Neural progenitor cell (in vitro differentiated cells): ENCODE results near the gene CLIP4.

Source experiments
- EZH2 ChIP-seq: fragments of 200-600 bp; sonication (generic); IDR thresholded peaks from 2 replicates; pipeline ENCODE4 v1.6.1; 2017; ENCODE audit warnings: antibody characterized with exemption, mild to moderate bottlenecking, moderate library complexity
- EZH2phosphoT487 ChIP-seq: fragments of 200-600 bp; sonication (generic); IDR thresholded peaks from 2 replicates; pipeline ENCODE4 v1.6.1; 2017; ENCODE audit warnings: antibody characterized with exemption
- TF ChIP-seq, protein P1 (sequence below): fragments of 200-600 bp; sonication (generic); IDR thresholded peaks from 2 replicates; pipeline ENCODE4 v1.5.1; 2017; ENCODE audit warnings: antibody characterized with exemption, mild to moderate bottlenecking

GRCh38 chr2:29162204-29162928 is 47.2 kb downstream of the CLIP4 start:
- TF ChIP-seq, protein P1, sequence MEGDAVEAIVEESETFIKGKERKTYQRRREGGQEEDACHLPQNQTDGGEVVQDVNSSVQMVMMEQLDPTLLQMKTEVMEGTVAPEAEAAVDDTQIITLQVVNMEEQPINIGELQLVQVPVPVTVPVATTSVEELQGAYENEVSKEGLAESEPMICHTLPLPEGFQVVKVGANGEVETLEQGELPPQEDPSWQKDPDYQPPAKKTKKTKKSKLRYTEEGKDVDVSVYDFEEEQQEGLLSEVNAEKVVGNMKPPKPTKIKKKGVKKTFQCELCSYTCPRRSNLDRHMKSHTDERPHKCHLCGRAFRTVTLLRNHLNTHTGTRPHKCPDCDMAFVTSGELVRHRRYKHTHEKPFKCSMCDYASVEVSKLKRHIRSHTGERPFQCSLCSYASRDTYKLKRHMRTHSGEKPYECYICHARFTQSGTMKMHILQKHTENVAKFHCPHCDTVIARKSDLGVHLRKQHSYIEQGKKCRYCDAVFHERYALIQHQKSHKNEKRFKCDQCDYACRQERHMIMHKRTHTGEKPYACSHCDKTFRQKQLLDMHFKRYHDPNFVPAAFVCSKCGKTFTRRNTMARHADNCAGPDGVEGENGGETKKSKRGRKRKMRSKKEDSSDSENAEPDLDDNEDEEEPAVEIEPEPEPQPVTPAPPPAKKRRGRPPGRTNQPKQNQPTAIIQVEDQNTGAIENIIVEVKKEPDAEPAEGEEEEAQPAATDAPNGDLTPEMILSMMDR: no peak
- TF ChIP-seq EZH2: no peak
- no peak for TF ChIP-seq EZH2phosphoT487
